ENCODE measurements around the gene RAX.
A peak's percentile ranks its signal among the peaks of the same experiment; 100 is the strongest.

The RAX gene

GRCh38 chr18:59249199-59249774, 24.0 kb downstream of the RAX start:
- no peaks in the 10 kb centered on the region for H3K36me3 ChIP-seq (ENCODE audit: low read length)
- H3K27me3 ChIP-seq (ENCODE audit: low read length): no peaks in the 10 kb centered on the region
- H3K27ac ChIP-seq (ENCODE audit: low read depth, low read length): no peak overlapping the region
- no peaks in the 10 kb centered on the region for H4K20me1 ChIP-seq (ENCODE audit: low read depth, low read length)
- no peaks in the 10 kb centered on the region for H3K9me2 ChIP-seq (replicated peaks; ENCODE audit: insufficient read depth, low read length)
- H3K4me2 ChIP-seq (ENCODE audit: low read depth, low read length, poor library complexity, severe bottlenecking): no peak overlapping the region
- H3K9me3 ChIP-seq (ENCODE audit: insufficient read depth, low read length): no peaks in the 10 kb centered on the region
- H3F3A ChIP-seq (ENCODE audit: insufficient read depth): no peaks in the 10 kb centered on the region
- H2AFZ ChIP-seq (ENCODE audit: low read depth, low read length, severe bottlenecking): no peak overlapping the region
- TF ChIP-seq EZH2phosphoT487 (conservative IDR thresholded peaks at IDR 0.05; ENCODE audit: low read length) (no peak), CTCF (IDR thresholded peaks at IDR 0.05; ENCODE audit: insufficient read depth, low read length, poor library complexity, severe bottlenecking) (peak; percentile 72)
- H3K79me2 ChIP-seq (ENCODE audit: insufficient read depth, low read length): no peaks in the 10 kb centered on the region
- no peak overlapping the region for H3K9ac ChIP-seq (ENCODE audit: low read length)
- no peak overlapping the region for H3K4me3 ChIP-seq (ENCODE audit: insufficient read depth, low read length, poor library complexity, severe bottlenecking)

- H2AFZ ChIP-seq (ENCODE audit: low read depth, low read length, severe bottlenecking): no peak overlapping the region
- no peaks in the 10 kb centered on the region for H4K20me1 ChIP-seq (ENCODE audit: low read depth, low read length)
- H3K4me3 ChIP-seq (ENCODE audit: insufficient read depth, low read length, poor library complexity, severe bottlenecking): no peak overlapping the region
- no peaks in the 10 kb centered on the region for H3F3A ChIP-seq (ENCODE audit: insufficient read depth)
- H3K27me3 ChIP-seq (ENCODE audit: low read length): no peaks in the 10 kb centered on the region
- no peaks in the 10 kb centered on the region for H3K9me3 ChIP-seq (ENCODE audit: insufficient read depth, low read length)
- H3K9me2 ChIP-seq (replicated peaks; ENCODE audit: insufficient read depth, low read length): no peaks in the 10 kb centered on the region
- TF ChIP-seq EZH2phosphoT487 (conservative IDR thresholded peaks at IDR 0.05; ENCODE audit: low read length) (no peak), CTCF (IDR thresholded peaks at IDR 0.05; ENCODE audit: insufficient read depth, low read length, poor library complexity, severe bottlenecking) (no peak)
- H3K79me2 ChIP-seq (ENCODE audit: insufficient read depth, low read length): no peaks in the 10 kb centered on the region
- no peak overlapping the region for H3K9ac ChIP-seq (ENCODE audit: low read length)
- H3K27ac ChIP-seq (ENCODE audit: low read depth, low read length): no peak overlapping the region
- no peak overlapping the region for H3K4me2 ChIP-seq (ENCODE audit: low read depth, low read length, poor library complexity, severe bottlenecking)
- no peaks in the 10 kb centered on the region for H3K36me3 ChIP-seq (ENCODE audit: low read length)
Observed at GRCh38 chr18:59246796-59247195, 26.5 kb downstream of the RAX start.

- Histone ChIP-seq H3K9me3 (ENCODE audit: insufficient read depth, low read length) (no peaks in the 10 kb centered on the region), H3F3A (ENCODE audit: insufficient read depth) (no peaks in the 10 kb centered on the region), H3K4me2 (ENCODE audit: low read depth, low read length, poor library complexity, severe bottlenecking) (no peak overlapping the region), H3K9ac (ENCODE audit: low read length) (no peak overlapping the region), H3K4me3 (ENCODE audit: insufficient read depth, low read length, poor library complexity, severe bottlenecking) (no peak overlapping the region), H3K27ac (ENCODE audit: low read depth, low read length) (no peak overlapping the region), H3K36me3 (ENCODE audit: low read length) (no peaks in the 10 kb centered on the region), H3K27me3 (ENCODE audit: low read length) (no peaks in the 10 kb centered on the region), H2AFZ (ENCODE audit: low read depth, low read length, severe bottlenecking) (no peak overlapping the region), H3K9me2 (replicated peaks; ENCODE audit: insufficient read depth, low read length) (no peaks in the 10 kb centered on the region), H4K20me1 (ENCODE audit: low read depth, low read length) (no peaks in the 10 kb centered on the region), H3K79me2 (ENCODE audit: insufficient read depth, low read length) (no peaks in the 10 kb centered on the region)
- TF ChIP-seq EZH2phosphoT487 (conservative IDR thresholded peaks at IDR 0.05; ENCODE audit: low read length) (no peak), CTCF (IDR thresholded peaks at IDR 0.05; ENCODE audit: insufficient read depth, low read length, poor library complexity, severe bottlenecking) (no peak)
Observed at GRCh38 chr18:59242906-59243305, 30.3 kb downstream of the RAX start.

Measured in SU-DHL-6 (cell line).